ENCODE measurements around the gene GRIN3A.

DNA sequence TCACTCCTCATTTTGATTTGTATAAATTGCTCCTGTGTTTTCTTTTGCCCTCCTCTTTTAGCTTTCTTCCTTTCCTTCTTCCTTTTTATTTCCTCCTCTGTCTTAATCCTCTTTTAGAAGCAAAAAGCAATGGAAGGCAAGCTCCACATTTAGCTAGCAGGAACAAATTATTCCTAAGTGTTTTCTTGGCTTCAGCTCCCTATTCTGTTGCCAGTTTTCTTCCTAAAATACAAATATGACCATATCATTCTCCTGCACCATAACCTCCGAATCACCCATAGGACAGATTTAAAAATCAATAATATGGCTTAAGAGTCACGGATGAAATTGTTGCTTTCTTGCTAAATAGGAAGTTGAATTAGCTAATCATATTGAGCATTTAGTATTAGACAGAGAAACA is 49.4 kb downstream of the GRIN3A start:
- TF ChIP-seq ELF1 (IDR thresholded peaks at IDR 0.05) (no peak), EP300 (IDR thresholded peaks at IDR 0.05; ENCODE audit: borderline replicate concordance in 1 of 2, low read depth in 1 of 2, low read length in 1 of 2) (no peak), NRF1 (IDR thresholded peaks at IDR 0.05; ENCODE audit: low read depth, low read length) (no peak), GABPA (IDR thresholded peaks at IDR 0.05; ENCODE audit: low read depth) (no peak), EZH2phosphoT487 (IDR thresholded peaks at IDR 0.05; ENCODE audit: borderline replicate concordance, low read depth) (no peak), CTCF (IDR thresholded peaks at IDR 0.05) (no peak)
- TF ChIP-seq, protein P1, sequence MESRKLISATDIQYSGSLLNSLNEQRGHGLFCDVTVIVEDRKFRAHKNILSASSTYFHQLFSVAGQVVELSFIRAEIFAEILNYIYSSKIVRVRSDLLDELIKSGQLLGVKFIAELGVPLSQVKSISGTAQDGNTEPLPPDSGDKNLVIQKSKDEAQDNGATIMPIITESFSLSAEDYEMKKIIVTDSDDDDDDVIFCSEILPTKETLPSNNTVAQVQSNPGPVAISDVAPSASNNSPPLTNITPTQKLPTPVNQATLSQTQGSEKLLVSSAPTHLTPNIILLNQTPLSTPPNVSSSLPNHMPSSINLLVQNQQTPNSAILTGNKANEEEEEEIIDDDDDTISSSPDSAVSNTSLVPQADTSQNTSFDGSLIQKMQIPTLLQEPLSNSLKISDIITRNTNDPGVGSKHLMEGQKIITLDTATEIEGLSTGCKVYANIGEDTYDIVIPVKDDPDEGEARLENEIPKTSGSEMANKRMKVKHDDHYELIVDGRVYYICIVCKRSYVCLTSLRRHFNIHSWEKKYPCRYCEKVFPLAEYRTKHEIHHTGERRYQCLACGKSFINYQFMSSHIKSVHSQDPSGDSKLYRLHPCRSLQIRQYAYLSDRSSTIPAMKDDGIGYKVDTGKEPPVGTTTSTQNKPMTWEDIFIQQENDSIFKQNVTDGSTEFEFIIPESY (IDR thresholded peaks at IDR 0.05; ENCODE audit: borderline replicate concordance, low read depth), result no peak
